GM21737 (cell line): ENCODE measurements around the gene USP24.
A peak's percentile ranks its signal among the peaks of the same experiment; 100 is the strongest.

Experiments used
- ATAC-seq: cut with Tn5 transposase; IDR thresholded peaks from one replicate; pipeline ENCODE4 v1.9.1; 2021; ENCODE audit warnings: mild to moderate bottlenecking, moderate library complexity; ENCODE audit not compliant: unreplicated experiment

The USP24 gene

GRCh38 chr1:55168353-55168752 lies 46.8 kb downstream of the USP24 start:
- no peak for ATAC-seq

GRCh38 chr1:55167224-55167871 lies 47.8 kb downstream of the USP24 start:
- ATAC-seq: no peak

- no peak for ATAC-seq
These were observed 50.3 kb downstream of the USP24 start for GRCh38 chr1:55164906-55165305.

- ATAC-seq: no peak
These were observed 55.6 kb downstream of the USP24 start for GRCh38 chr1:55159571-55159970.

- ATAC-seq: no peak
These were observed 58.6 kb downstream of the USP24 start for GRCh38 chr1:55156608-55157007.

GRCh38 chr1:55156093-55156492 lies 59.1 kb downstream of the USP24 start:
- ATAC-seq: no peak

- no peak for ATAC-seq
These were observed 59.6 kb downstream of the USP24 start for GRCh38 chr1:55155522-55155921.

- no peak for ATAC-seq
These were observed 60.5 kb downstream of the USP24 start for GRCh38 chr1:55154616-55155015.

GRCh38 chr1:55153031-55153430 lies 62.1 kb downstream of the USP24 start:
- ATAC-seq: no peak

- ATAC-seq: peak; percentile 85
These were observed 64.1 kb downstream of the USP24 start for GRCh38 chr1:55150880-55151588.

GRCh38 chr1:55148676-55149075 lies 66.5 kb downstream of the USP24 start:
- no peak for ATAC-seq

- no peak for ATAC-seq
These were observed 67.6 kb downstream of the USP24 start for GRCh38 chr1:55147524-55147923.

GRCh38 chr1:55146781-55147180 lies 68.4 kb downstream of the USP24 start:
- ATAC-seq: no peak

- ATAC-seq: no peak
These were observed 70.3 kb downstream of the USP24 start for GRCh38 chr1:55144886-55145285.

- ATAC-seq: no peak
These were observed 71.5 kb downstream of the USP24 start for GRCh38 chr1:55143684-55144083.

GRCh38 chr1:55141295-55141893 lies 73.8 kb downstream of the USP24 start:
- no peak for ATAC-seq

- peak; percentile 76 for ATAC-seq
These were observed 74.6 kb downstream of the USP24 start for GRCh38 chr1:55140546-55140983.

GRCh38 chr1:55140137-55140536 lies 75.0 kb downstream of the USP24 start:
- no peak for ATAC-seq

- ATAC-seq: no peak
These were observed 76.3 kb downstream of the USP24 start for GRCh38 chr1:55138823-55139222.

GRCh38 chr1:55134152-55134808 lies 80.9 kb downstream of the USP24 start:
- no peak for ATAC-seq

GRCh38 chr1:55131801-55132200 lies 83.4 kb downstream of the USP24 start:
- ATAC-seq: no peak

- ATAC-seq: no peak
These were observed 83.9 kb downstream of the USP24 start for GRCh38 chr1:55131218-55131617.
